Motor neuron (in vitro differentiated cells): ENCODE data around the gene SIL1. TPM values are rescaled to one million over a fixed set of nuclear protein-coding genes. Genes with fewer than 3 reads are reported as not detected.

Source experiments
- ATAC-seq, 8 experiments: fragments of 200-7000 bp; cut with Tn5 transposase; replicated peaks in 6 of 8; 2 replicates each; pipeline ENCODE4 v1.8.0; 2021; ENCODE audit warnings: mild to moderate bottlenecking in 8 of 8, moderate library complexity in 8 of 8
- H3K27ac ChIP-seq, 2 donors: fragments of 250-450 bp; sonication (Bioruptor Pico); 2 replicates each; pipeline ENCODE4 v1.9.0; 2021; ENCODE audit warnings: antibody characterized with exemption in 2 of 2, mild to moderate bottlenecking in 2 of 2, moderate library complexity in 1 of 2
- H3K4me1 ChIP-seq, 2 donors: fragments of 250-450 bp; sonication (Bioruptor Pico); replicated peaks in 1 of 2; 2 replicates each; pipeline ENCODE4 v1.6.1; 2021; ENCODE audit warnings: antibody characterized with exemption in 2 of 2, mild to moderate bottlenecking in 2 of 2, moderate library complexity in 1 of 2
- H3K4me3 ChIP-seq, 5 donors: fragments of 250-450 bp; sonication (Bioruptor Pico); 2 replicates each; pipeline ENCODE4 v1.9.0; 2021; ENCODE audit warnings: antibody characterized with exemption in 5 of 5, mild to moderate bottlenecking in 5 of 5, moderate library complexity in 4 of 5
- WGBS, 10 experiments: fragments of 450-650 bp; shearing (Covaris generic); methylation state at CpG; one replicate each; pipeline ENCODE4 v1.0.0; 2022; 5-methylcytosine and 5-hydroxymethylcytosine counted together
- in situ Hi-C, 9 experiments: fragments of 400-800 bp; cut with MboI; loops; one replicate each; pipeline ENCODE4 v1.15.0; 2021; ENCODE audit warnings: low sequenced_read_pairs in 9 of 9, low pct_unique_long_range_greater_than_20kb in 2 of 9; ENCODE audit not compliant: unreplicated experiment in 9 of 9
- total RNA-seq, 8 experiments: library from RNA; unstranded; fragments of 300-600 nt; gene quantifications; 2 replicates each; pipeline versions ENCODE4 v1.2.3 to v1.2.4, GENCODE V29; 2022

Gene SIL1
- total RNA-seq, 8 experiments from 2014 or later: 16.4 to 196 (median 54.6) TPM

DNA sequence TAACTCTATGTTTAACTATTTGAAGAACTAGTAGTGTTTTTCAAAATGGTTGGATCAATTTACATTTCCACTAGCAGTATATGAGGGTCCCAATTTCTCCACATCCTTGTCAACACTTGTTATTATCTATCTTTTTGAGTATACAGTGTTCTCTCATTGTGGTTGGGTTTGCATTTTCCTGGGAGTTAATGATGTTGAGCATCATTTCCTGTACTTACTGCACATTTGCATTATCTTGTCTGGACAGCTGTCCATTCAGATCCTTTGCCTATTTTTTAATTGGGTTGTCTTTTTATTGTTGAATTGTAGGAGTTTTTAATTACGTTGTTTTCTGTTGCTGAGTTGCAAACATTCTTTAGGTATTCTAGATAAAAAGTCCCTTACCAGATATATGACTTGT is 219.6 kb downstream of the SIL1 start:
- H3K4me3 ChIP-seq: no peak overlapping the region
- H3K4me1 ChIP-seq: peaks cover 19 to 27% of the 10 kb centered on the region in 2 donors
- ATAC-seq: no peak
- no peak overlapping the region for H3K27ac ChIP-seq
- WGBS, 10 experiments: 73 to 100% (median 93%) methylated on average over 1 of the region's 1 CpG; no CpG with 5 or more reads in 1 of the 10 experiments
- in situ Hi-C loops: no loop called here

DNA sequence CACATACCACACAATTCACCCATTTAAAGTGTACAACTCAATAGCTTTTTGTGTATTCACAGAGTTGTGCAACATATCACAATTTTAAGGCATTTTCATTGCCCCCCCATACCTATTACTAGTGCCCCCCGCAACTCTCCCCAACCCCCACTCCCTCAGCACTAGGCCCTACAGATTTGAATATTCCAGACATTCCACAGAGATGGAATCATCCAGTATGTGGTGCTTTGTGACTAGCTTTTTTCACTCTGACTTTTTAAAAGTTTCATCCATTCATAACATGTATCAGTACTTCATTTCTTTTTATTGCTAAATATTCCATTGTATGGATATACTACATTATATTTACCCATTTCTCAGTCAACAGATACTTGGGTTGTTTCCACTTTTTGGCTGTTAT is 220.1 kb downstream of the SIL1 start:
- ATAC-seq: peak in 3 of 8 experiments; percentile 7 to 26 (median 15)
- Histone ChIP-seq H3K4me1 (peaks cover 24 to 32% of the 10 kb centered on the region in 2 donors), H3K27ac (no peak overlapping the region), H3K4me3 (no peak overlapping the region)
- in situ Hi-C loops: no loop called here
- WGBS, 10 experiments: no CpG with 5 or more reads among the region's 1 CpG

DNA sequence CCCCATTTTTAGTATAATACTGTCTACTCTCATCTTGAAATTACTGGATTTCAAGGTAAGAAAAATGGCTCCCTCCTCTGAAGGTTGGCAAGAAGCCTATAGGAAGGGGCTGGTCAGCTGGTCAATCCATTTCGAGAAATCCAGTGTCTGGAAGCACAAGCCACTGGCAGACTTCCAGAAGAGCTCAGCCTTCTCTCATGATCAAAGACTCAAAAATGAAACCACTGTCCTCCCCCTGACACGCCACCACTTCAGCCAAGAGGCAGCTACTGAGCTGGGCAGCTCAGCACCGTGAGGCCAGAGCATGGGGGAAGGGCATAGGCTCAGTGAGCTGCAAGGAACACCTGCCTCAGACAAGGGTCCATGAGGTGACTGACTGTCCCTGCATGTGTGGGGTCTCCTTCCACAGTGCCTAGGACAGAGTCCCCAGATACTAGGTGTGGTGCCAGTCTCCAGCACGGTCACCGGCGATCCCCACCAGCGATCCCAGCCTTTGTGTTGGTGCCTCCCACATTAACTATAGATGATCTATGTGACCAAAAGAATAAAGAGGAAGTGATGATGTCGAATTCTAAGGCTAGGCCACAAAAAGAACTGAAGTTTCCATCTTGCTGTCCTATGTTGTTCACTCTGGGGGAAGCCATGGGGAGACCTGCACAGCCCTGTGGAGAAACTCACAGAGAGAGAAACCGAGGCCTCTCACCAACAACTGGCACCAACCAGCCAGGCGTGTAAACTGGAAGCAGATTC is 222.9 kb downstream of the SIL1 start:
- peak in 4 of 8 experiments; percentile 9 to 50 (median 24) for ATAC-seq
- H3K4me3 ChIP-seq: no peak overlapping the region

DNA sequence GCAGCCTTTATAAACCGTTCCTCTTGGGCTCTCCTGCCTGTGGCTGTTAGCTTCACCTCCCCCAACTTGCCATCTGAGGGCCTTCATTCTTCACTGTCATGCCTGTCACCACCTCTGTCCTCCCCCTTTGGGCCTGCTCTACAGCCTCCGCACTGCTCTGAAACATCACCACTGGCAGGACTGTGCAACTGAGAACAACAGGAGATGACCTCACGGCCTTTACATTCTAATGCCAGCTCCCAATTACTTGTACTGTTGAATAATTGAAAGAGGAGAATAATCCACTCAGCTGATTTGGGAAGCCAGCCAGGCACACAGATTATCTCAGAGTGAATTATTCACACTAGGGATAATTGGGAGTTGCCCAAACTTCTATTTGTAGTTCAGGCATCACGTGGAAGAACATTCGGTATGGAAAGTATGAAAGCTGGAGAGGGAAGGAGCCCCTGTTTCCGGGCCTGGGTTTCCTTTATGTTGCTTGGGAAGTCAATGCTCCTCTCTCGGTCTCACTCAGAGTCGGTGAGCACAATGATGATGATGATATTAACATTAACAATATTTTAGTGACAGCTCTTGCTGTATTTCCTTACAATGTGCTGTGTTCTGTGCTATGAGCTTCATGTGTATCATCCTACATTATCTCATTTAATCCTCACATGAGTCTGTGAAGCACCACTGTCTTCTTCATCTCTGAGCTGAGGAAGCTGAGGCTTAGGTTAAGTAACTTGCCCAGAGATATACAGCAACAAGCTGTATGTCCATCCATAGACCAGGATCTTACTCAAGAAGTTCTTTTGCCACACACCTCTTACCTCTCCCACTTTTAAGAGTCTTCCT is 223.7 kb downstream of the SIL1 start:
- peaks cover 29 to 50% of the 10 kb centered on the region in 2 donors for H3K4me1 ChIP-seq
- H3K27ac ChIP-seq: peak overlapping the region; percentile 38 to 65
- peak; percentile 58 to 98 (median 96) for ATAC-seq
- WGBS, 10 experiments: 0 to 35% (median 14%) methylated on average over 3 to 7 of the region's 8 CpGs; no CpG with 5 or more reads in 3 of the 10 experiments
- no peak overlapping the region for H3K4me3 ChIP-seq
- in situ Hi-C loops: no loop called here

More for the DNA sequence above, 222.9 kb downstream of the SIL1 start:
- no peak overlapping the region for H3K27ac ChIP-seq
- WGBS, 10 experiments: 30 to 100% (median 91%) methylated on average over 1 to 4 of the region's 10 CpGs; no CpG with 5 or more reads in 2 of the 10 experiments
- in situ Hi-C loops: no loop called here
- H3K4me1 ChIP-seq: peaks cover 29 to 51% of the 10 kb centered on the region in 2 donors

DNA sequence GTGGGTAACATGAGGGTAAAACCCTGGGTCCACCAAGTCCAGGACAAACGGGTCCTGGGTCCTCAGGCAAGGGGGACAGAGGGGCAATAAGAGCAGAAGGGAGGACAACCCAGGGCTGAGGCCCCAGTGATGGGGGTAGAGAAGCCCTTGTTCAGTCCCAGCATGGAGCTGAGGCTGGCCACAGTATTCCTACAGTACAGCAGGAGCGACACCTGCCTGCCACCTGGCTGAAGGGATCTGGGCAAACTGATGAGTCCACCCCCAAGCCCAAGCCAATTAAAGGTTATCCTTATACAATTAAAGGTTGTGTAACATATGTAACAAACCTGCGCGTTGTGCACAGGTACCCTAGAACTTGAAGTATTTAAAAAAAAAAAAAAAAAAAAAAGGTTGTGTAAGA is 225.3 kb downstream of the SIL1 start:
- H3K27ac ChIP-seq: no peak overlapping the region
- 71 to 100% (median 88%) methylated on average over 1 to 4 of the region's 4 CpGs; no CpG with 5 or more reads in 1 of the 10 experiments for WGBS, 10 experiments

DNA sequence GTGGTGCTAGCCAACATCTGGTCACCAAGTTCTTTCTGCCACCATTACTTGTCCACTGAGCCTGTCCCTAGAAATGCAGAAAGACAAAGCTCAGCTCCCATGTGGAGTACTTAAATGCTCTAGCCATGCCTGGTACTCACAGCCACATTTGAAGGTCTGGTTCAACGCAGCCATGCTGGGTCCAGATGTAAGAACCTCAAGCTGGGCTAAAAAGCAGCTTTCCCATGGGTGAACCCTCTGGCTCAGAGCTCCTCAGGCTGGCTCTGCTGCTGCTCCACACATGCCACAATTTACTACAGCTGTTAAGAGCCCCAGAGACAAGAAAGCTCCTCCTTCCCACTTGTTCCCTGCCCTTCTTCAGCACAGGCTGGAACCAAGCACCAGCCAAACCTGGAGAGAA is 225.9 kb downstream of the SIL1 start:
- Histone ChIP-seq H3K4me1 (peaks cover 41 to 65% of the 10 kb centered on the region in 2 donors), H3K4me3 (no peak overlapping the region), H3K27ac (no peak overlapping the region)
- in situ Hi-C loops: no loop called here
- 86% methylated on average over 1 of the region's 1 CpG; no CpG with 5 or more reads in 9 of the 10 experiments for WGBS, 10 experiments
- ATAC-seq: peak in 3 of 8 experiments; percentile 2 to 42 (median 18)

More for the DNA sequence above, 225.3 kb downstream of the SIL1 start:
- peaks cover 36 to 59% of the 10 kb centered on the region in 2 donors for H3K4me1 ChIP-seq
- H3K4me3 ChIP-seq: no peak overlapping the region
- in situ Hi-C loops: no loop called here
- no peak for ATAC-seq

DNA sequence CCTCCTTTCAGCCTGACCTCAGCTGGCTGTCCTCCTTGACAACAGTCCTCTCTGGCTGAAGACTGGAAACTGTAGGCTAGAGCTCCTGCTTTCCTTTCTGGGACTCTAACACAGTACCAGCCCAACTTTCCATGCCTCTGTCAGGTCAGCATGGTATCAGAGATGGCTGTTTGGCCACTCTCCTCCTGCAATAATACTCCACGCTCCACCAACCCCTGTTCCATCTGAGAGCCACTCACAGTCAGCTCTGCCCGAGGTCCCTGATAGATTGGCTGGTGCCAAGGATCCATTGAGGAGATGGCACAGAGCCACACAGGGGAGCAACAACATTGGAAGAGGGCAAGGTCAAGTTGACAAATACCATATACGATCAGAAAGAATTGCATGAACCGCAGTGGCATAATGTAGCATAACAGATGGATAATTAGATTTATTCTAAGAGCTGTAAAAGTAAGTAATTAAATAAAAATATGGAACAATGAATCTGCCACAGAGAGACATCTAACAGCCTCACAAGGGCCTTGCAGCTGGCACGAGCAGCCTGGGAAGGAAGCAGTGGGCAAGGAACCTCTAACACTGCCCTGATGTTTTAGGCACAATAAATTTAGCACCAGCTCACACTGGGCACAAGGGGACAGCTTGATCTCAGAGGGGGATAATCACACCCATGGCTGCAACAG is 228.7 kb downstream of the SIL1 start:
- in situ Hi-C loops: no loop called here
- Histone ChIP-seq H3K4me3 (no peak overlapping the region), H3K27ac (no peak overlapping the region), H3K4me1 (peaks cover 52 to 70% of the 10 kb centered on the region in 2 donors)
- ATAC-seq: no peak
- 87 to 100% (median 100%) methylated on average over 1 to 5 of the region's 5 CpGs; no CpG with 5 or more reads in 1 of the 10 experiments for WGBS, 10 experiments

DNA sequence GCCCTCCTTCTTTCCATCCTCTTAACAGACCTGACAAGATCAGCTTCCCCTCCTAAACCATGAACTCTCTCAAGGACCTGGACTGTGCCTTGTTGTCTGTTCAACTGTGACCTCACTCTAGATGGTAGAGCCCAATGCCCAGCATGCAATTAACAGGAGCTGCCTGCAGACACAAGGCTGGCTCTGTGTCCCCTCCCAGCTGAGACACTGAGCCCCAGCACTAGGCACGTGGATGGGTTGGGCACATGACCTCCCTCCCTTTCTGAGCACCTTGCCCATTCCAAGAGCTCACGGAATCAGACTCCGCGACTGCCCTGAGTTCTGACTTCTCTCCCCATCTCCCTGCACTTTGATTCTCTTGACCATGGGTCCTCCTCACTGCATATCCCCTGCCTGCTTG is 229.6 kb downstream of the SIL1 start:
- in situ Hi-C loops: no loop called here
- Histone ChIP-seq H3K4me1 (peaks cover 52 to 72% of the 10 kb centered on the region in 2 donors), H3K4me3 (no peak overlapping the region), H3K27ac (no peak overlapping the region)
- no peak for ATAC-seq
- 0 to 100% (median 80%) methylated on average over 1 to 4 of the region's 4 CpGs; no CpG with 5 or more reads in 5 of the 10 experiments for WGBS, 10 experiments

DNA sequence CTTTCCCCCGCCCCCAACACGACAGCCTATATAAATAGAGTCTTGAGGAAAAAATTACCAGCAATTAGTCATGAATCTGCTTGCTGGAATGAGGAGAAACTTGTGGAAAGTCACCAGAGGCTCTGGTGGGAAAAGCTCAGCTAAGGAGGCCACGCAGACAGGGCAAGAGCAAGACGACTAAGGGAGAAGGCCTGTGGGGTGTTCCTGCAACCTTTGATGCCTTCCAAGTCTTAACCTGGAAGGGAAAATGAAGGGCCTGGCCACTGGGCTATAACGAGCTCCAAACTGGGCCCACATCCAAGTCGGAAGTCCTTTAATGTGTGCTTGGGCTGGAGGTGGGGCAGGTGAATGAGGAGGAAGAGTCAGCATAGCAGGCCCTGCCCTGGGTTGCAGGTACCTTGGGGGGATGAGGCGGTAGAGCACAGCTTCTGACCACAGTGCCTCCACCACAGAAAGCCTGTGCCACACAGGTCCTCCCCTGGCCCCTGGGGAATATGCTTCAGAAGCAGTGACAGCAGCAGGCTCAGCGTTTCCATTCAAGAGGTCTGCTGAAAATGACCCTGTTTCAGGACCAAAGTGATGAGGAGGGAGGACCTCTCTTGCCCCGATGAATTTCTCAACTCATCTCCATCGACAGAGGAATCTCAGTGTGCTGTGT is 230.2 kb downstream of the SIL1 start:
- Histone ChIP-seq H3K4me3 (no peak overlapping the region), H3K27ac (no peak overlapping the region), H3K4me1 (peaks cover 53 to 72% of the 10 kb centered on the region in 2 donors)
- no peak for ATAC-seq
- 75 to 100% (median 87%) methylated on average over 1 to 5 of the region's 10 CpGs for WGBS, 10 experiments
- in situ Hi-C loops: no loop called here

DNA sequence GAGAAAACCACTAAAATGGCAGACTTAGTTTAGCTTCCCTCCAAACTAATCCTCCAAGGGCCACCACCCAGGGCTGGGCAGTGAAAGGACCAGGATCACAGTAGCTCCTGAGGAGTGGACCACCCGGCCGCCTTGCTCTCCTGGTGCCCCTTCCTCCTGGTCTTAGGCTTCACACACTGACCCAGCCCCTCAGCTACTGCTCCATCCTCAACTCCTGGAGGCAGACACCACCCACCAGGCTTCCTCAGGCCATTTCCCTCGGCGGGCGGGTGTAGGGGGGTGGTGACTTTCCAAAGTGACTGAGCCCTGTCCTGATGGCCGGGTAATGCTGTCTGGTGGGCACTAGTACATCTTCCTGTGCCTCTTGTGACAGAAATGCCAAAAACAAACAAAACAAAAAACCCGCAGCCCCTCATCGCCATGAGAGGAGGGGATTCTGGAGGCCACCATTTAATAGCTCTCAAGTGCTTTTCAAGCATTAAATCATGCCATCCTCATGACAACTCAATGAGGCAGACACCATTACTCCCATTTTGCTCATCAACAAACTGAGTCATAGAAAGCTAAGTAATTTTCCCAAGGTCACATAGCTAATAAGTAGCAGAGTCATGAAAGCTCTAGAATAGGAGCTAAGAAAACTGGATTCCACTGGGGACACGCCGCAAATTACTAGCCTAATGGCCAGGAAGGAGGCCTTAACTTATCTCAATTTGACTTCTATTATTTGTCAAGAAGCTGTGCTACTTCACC is 231.8 kb downstream of the SIL1 start:
- 90 to 100% (median 100%) methylated on average over 2 to 8 of the region's 10 CpGs; no CpG with 5 or more reads in 3 of the 10 experiments for WGBS, 10 experiments
- Histone ChIP-seq H3K27ac (no peak overlapping the region), H3K4me3 (no peak overlapping the region), H3K4me1 (peaks cover 65 to 66% of the 10 kb centered on the region in 2 donors)
- no peak for ATAC-seq
- in situ Hi-C loops: no loop called here

DNA sequence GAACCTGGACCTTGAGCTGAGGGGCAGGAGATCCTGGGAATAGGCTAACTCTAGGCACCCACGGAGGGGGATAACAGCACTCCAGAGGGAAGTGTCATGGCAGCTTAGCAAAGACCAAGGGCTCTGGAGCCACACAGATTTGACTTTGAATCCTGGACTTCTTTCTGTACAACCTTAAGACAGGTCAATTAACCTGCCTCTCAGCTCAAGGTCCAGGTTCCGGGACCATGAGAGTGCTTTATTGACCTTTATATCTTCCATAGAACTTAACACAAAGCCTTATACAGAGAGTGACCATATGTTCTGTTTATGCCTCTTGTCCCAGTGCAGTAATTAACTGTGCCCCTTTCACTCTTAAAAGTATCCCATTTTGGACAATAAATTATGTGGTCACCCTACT is 232.5 kb downstream of the SIL1 start:
- 0 to 100% (median 63%) methylated on average over 1 to 2 of the region's 2 CpGs; no CpG with 5 or more reads in 4 of the 10 experiments for WGBS, 10 experiments
- peaks cover 59% of the 10 kb centered on the region in 2 donors for H3K4me1 ChIP-seq
- in situ Hi-C loops: no loop called here
- H3K27ac ChIP-seq: peak overlapping the region in 1 of 2 donors; percentile 1
- H3K4me3 ChIP-seq: no peak overlapping the region
- ATAC-seq: no peak
